ENCODE measurements around the gene ITK. TPM values are rescaled to one million over a fixed set of nuclear protein-coding genes. Genes with fewer than 3 reads are reported as not detected.
"Not testable (repeated sequence)": the region's sequence is repeated elsewhere in the genome, so short reads cannot be mapped to it uniquely, and the experiment has no call there.

ITK gene
- total RNA-seq, 1 donor, result not detected

DNA sequence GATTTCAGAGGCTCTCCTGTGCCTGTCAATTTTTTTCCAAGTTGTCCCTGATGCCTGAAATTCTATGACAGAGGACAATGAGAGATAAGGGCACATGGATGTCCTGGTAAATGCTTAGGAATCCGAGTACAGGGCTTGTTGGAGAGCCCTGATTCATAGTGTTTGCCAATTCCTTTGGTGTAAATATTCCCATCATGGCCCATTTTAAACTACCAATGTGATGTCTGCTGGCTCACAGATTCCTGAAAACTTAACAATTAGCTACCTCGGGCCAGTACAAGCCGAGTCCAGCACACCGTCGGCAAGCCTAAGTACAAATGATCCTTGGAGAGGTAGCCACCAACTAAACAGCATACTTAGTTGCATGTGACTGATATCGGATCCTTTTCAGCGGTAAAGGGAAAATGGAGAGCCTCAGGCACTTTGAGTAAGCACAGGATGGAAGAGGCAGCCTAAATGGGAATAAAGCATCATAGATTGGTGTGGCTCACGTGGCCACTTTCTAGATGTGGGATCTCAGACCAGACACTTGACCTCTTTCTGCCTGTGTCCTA lies 3.6 kb downstream of the ITK start:
- TF ChIP-seq, protein P1, sequence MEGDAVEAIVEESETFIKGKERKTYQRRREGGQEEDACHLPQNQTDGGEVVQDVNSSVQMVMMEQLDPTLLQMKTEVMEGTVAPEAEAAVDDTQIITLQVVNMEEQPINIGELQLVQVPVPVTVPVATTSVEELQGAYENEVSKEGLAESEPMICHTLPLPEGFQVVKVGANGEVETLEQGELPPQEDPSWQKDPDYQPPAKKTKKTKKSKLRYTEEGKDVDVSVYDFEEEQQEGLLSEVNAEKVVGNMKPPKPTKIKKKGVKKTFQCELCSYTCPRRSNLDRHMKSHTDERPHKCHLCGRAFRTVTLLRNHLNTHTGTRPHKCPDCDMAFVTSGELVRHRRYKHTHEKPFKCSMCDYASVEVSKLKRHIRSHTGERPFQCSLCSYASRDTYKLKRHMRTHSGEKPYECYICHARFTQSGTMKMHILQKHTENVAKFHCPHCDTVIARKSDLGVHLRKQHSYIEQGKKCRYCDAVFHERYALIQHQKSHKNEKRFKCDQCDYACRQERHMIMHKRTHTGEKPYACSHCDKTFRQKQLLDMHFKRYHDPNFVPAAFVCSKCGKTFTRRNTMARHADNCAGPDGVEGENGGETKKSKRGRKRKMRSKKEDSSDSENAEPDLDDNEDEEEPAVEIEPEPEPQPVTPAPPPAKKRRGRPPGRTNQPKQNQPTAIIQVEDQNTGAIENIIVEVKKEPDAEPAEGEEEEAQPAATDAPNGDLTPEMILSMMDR (IDR thresholded peaks at IDR 0.05; ENCODE audit: insufficient read depth, low read length), result no peak
- DNase-seq (ENCODE audit: low read depth), result no peak
- no peak overlapping the region for H3K4me3 ChIP-seq (ENCODE audit: low read depth, low read length)

DNA sequence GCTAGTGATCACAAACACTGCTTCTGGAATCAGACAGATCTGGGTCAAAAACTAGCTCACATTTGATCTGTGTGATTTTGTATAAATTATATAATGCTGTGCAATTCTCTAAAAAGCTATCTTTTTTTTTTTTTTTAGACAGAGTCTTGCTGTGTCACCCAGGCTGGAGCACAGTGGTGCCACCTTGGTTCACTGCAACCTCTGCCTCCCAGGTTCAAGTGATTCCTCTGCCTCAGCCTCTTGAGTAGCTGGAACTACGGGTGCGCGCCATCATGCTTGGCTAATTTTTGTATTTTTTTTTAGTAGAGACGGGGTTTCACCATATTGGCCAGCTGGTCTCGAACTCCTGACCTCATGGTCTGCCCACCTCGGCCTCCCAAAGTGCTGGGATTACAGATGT lies 4.5 kb downstream of the ITK start:
- DNase-seq (ENCODE audit: low read depth); H3K4me3 ChIP-seq (ENCODE audit: low read depth, low read length): not testable (repeated sequence)

DNA sequence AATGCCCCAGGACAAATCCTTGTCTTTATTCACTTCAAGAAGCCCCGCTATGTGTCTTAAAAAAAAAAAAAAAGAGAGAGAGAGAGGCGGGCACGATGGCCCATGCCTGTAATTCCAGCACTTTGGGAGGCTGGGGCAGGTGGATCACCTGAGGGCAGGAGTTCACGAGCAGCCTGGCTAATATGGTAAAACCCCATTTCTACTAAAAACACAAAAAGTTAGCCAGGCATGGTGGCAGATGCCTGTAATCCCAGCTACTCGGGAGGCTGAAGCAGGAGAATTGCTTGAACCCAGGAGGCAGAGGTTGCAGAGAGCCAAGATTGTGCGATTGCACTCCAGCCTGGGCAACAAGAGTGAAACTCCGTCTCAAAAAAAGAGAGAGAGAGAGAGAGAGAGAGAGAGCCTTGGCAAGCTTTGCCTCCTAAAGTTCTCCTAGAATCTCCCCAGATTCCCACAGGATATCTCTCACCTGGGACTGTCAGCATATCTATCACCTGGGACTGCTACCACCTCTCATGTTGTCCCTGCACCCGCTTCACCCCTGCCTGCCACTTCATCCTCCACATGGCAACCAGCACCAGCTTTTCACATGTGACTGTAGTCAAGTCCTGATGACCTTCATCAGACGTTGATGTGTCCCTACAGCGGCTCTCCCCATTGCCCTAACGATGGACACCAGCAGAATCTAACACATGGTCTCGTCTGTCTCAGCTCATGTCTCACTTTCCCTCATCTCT lies 5.8 kb downstream of the ITK start:
- no peak for DNase-seq (ENCODE audit: low read depth)
- TF ChIP-seq, protein P1 (IDR thresholded peaks at IDR 0.05; ENCODE audit: insufficient read depth, low read length), result no peak

DNA sequence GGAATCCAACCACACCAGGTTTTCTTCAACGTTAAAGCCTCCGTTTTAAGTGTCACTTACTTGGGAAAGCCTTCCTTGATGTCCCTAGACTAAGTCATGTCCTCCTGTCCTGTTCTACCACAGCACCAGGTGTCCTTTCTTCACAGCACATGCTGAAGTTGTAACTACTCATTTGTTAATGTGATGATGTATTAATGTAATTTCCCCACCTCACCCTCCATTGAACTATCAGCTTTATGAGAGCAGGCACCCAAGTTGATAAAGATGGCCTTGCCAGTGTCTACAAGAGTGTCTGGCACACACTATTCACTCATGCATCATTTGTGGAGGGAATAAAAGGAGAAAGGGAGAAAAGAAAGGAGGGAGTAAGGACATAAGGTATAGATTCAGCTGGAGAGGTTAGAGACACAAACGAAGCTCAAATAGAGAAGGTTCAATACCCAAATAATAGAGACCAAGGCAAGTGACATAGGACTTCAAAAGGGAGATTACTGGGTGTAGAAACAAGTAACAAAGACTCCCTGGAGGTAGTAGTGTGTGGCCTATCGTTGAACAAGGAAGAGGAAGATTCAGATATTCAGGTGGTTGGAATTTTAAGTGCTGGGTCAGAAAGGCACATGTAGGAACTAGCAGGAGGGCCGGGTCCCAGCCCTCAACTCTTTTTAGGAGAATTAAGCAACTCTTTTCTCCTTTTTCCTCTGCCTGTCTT lies 6.6 kb downstream of the ITK start:
- H3K4me3 ChIP-seq (ENCODE audit: low read depth, low read length), result no peak overlapping the region
- TF ChIP-seq, protein P1 (IDR thresholded peaks at IDR 0.05; ENCODE audit: insufficient read depth, low read length), result no peak
- no peak for DNase-seq (ENCODE audit: low read depth)

More for the DNA sequence above, 5.8 kb downstream of the ITK start:
- no peak overlapping the region for H3K4me3 ChIP-seq (ENCODE audit: low read depth, low read length)

DNA sequence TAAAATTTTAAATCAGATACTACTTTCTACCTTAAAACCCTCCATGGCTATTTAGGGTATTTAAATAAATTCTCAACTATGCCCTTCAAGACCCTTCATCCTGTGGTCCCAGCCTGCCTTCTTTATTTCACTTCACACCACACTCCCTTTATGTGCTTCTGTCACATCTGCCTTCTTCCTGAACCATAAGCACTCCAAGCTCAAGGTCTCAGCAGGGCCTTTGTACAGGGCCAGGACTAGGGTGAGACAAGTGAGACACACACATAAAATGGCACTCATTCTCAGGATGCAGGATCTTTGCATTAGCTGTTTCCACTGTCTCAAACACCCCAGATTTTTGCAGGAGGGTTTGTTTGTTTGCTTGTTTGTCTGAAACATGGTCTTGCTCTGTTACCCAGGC lies 7.6 kb downstream of the ITK start:
- DNase-seq (ENCODE audit: low read depth), result no peak
- TF ChIP-seq, protein P1 (IDR thresholded peaks at IDR 0.05; ENCODE audit: insufficient read depth, low read length), result no peak
- no peak overlapping the region for H3K4me3 ChIP-seq (ENCODE audit: low read depth, low read length)

DNA sequence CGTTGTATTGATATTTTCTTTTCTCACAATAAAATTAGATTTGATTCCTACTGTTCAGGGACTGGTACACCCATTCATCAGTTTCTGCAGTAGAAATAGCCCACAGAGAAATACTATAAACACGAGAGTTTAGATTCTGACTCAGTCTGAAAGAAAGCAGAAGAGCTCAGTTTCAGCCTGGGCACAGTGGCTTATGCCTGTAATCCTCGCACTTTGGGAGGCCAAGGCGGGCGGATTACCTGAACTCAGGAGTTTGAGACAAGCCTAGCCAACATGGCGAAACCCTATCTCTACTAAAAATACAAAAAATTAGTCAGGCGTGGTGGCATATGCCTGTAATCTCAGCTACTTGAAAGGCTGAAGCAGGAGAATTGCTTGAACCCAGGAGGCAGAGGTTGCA lies 8.6 kb downstream of the ITK start:
- TF ChIP-seq, protein P1 (IDR thresholded peaks at IDR 0.05; ENCODE audit: insufficient read depth, low read length), result no peak
- no peak overlapping the region for H3K4me3 ChIP-seq (ENCODE audit: low read depth, low read length)
- DNase-seq (ENCODE audit: low read depth), result no peak

DNA sequence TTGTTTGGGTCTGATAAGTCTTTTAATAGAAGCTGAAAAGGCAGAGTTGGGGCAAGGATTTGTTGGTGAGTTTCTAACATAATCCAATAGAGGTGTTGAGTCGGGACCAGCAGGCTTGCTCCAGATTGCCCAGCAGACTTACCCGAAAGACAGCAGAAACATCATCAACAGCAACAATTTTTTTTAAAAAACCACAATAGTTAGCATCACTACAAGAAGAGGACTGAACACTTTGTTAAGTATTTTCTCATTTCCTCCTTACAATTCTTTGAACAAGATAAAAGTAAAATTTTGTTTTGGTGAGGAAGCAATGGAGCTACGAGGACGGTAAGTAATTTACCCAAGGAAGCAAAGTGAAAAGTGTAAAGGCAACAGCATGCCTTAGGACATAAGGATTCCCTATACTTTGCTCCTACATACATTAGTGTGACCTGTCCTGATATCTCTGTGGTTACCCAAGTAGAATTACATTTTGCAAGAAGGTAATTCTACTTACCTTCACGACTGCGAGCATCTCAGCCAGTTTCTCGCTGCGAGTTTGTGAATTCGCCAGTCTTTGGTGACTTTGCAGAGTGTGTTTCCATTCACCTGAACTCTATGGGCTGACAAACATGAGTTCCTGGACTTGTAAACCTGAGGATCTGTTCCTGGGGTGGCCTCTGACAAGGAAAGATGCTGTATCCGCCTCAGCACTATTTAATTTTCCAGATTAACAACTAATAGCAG lies 13.2 kb downstream of the ITK start:
- TF ChIP-seq, protein P1 (IDR thresholded peaks at IDR 0.05; ENCODE audit: insufficient read depth, low read length), result no peak
- DNase-seq (ENCODE audit: low read depth), result no peak
- no peak overlapping the region for H3K4me3 ChIP-seq (ENCODE audit: low read depth, low read length)
